NCI-H2171 treated with DMSO at 0.1 percent for 48 hours (cell line): ENCODE results near the gene IPO9.
"Not testable (repeated sequence)": the region's sequence is repeated elsewhere in the genome, so short reads cannot be mapped to it uniquely, and the experiment has no call there.

ENCODE experiments used
- DNase-seq: peaks from one replicate; lab custom pipeline; 2025; lab: John Stamatoyannopoulos, UW

Gene IPO9

DNA sequence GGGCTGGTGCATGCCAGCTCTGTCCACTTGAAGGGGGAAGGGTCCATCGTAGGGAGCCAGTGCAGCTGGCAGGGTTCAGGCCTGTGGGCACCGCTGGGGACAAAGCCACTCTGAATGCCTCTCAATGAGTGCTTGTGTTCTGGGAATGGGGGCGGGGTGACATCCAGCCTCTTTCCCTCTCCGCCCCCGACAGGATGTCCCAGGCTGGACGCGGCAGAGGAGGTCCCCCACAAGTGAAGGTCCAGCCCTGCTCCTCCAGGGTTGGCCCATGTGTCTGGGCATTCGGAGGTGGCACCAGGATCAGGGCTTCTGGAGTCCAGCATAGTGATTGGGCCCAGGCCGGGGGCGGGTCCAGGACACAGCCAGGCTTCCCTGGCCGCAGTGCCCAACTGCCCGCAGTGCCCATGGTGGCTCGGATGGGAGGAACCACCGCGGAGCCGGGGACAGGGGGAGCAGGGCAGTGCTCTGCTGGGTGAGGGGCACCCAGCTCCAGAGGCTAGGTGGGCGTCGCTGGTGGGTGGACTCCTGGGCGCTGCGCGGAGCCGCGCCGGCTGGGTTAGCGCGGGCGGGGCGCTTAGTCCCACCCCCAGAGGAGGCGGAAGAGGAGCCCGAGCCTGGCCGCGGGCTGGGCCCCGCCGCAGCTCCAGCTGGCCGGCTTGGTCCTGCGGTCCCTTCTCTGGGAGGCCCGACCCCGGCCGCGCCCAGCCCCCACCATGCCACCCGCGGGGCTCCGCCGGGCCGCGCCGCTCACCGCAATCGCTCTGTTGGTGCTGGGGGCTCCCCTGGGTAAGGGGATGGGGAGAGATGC, 59.5 kb downstream of the IPO9 start, which contains the start of gene SHISA4:
Gene SHISA4, plus strand, starts transcription at position 617 of the 808 bp plus-strand sequence. Its CDS starts 97 bp downstream, at position 714.
- no peak for DNase-seq

DNA sequence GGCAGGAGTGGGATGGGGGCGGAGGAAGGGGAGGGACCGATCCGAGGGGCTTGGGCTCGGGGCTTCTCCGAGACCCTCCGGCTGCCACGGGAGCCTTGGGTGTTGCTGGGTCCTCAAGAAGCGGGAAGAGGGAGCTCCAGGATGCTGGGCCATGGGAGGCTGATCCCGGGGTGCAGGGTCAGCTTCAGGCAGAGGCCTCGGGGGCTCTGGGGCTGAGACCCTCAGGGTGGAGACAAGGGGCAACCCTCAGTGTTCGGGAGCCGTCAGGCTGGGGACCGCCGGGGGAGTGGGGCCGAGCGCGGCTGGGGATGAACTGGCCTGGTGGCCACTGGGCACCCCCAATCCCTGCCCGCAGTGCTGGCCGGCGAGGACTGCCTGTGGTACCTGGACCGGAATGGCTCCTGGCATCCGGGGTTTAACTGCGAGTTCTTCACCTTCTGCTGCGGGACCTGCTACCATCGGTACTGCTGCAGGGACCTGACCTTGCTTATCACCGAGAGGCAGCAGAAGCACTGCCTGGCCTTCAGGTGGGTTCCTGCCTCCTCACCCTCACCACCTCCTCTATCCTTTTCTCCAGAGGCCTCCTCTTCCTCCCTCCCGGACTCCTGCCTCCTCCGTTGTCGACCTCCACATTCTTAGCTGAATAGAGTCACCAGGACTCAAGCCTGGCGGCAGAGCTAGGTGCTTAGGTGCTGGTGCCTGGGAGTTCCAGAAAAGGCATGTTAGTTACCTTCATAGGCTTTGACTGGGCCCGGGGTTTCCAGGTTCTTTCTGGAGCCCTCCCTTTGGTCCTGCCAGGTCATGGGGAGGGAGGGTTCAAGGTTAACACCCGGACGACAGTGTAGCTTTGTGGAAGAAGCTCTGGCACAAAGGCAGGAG, 60.4 kb downstream of the IPO9 start:
- no peak for DNase-seq

DNA sequence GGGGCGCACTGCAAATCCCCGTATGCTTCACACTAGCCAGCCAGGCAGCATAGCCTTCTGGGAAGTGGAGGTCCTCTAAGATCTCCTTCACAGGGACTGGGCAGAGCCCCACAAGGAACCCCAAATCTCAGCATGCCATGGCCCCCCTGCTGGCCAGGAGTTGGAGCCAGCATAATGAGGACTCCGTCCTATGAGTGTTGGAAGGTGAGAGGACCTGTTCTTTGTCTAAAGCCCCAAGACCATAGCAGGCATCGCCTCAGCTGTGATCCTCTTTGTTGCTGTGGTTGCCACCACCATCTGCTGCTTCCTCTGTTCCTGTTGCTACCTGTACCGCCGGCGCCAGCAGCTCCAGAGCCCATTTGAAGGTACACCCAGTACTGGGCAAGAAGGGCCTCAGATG, 61.3 kb downstream of the IPO9 start:
- DNase-seq, result no peak

GRCh38 chr1:201890806-201891450, 62.0 kb downstream of the IPO9 start:
- DNase-seq, result no peak

DNA sequence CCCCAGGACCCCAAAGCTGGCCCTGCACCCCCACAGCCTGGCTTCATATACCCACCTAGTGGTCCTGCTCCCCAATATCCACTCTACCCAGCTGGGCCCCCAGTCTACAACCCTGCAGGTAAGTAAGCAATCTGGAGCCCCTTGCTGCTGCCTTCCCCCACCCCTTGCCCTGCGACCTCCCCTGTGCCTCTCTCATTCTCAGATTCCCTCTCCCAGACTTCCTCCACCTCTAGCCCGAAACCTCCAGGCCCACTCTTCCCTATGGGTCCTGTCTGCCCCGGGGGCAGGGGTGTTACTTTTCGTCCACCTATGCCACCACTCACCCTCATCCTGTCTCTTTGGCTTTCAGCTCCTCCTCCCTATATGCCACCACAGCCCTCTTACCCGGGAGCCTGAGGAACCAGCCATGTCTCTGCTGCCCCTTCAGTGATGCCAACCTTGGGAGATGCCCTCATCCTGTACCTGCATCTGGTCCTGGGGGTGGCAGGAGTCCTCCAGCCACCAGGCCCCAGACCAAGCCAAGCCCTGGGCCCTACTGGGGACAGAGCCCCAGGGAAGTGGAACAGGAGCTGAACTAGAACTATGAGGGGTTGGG, 62.6 kb downstream of the IPO9 start:
- no peak for DNase-seq

- DNase-seq, result no peak
Observed at GRCh38 chr1:201892211-201892610, 63.3 kb downstream of the IPO9 start.

DNA sequence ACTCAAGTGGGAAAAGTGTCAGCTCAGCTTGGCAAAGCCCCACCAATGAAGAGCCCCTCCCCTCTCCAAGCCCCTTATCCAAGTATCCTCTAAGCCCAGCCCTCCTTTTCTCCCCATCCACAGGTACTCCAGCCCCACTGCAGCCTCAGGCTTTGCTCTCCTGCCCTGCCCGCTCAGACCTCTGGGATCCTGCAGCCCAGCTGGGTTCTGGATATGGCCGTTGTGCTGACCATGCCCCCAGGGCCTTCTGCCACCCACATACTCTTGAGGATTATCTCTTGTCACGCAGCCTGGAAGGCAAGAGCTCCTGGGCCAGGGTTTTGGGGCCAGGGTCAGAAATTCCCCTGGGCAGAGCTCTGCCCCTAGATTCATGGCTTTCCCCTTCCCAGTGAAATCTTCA, 64.5 kb downstream of the IPO9 start:
- no peak for DNase-seq

- DNase-seq, result no peak
Observed at GRCh38 chr1:201894343-201895119, 65.6 kb downstream of the IPO9 start.

GRCh38 chr1:201895120-201895665, 66.2 kb downstream of the IPO9 start:
- DNase-seq, result no peak

GRCh38 chr1:201895913-201896807, 67.2 kb downstream of the IPO9 start:
- peak; percentile 82 for DNase-seq

GRCh38 chr1:201896951-201897391, 68.0 kb downstream of the IPO9 start:
- DNase-seq, result peak; percentile 11

DNA sequence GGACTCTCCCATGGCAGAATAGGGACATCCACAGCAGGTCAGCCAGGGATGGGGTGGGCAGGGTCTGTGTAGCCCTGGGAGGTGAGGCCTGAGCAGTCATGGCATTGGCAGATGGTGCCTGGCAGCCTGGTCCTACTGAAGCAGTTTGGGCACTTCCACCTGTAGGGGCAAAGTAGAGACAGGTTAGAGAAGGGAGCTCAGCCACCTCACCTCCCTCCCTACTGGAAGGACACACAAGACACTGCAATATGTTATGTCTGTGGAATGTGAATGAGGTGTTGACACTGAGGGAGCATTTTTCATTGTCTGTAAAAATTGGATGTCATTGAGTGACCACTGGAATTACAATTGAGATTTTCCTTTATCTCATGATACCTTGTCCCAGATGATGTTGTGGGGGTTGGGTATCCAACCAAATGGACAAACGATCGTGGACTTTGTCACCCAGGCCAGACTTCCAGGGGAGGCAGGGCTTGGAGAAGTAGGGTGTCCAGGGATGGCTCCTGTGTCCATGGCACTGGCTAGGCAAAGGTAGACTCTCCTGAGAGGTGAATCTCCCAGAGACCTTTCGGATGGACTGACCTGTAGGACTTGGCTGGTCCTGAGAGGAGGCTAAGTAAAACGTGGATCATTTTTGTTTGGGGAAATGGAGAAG, 69.4 kb downstream of the IPO9 start:
- no peak for DNase-seq

DNA sequence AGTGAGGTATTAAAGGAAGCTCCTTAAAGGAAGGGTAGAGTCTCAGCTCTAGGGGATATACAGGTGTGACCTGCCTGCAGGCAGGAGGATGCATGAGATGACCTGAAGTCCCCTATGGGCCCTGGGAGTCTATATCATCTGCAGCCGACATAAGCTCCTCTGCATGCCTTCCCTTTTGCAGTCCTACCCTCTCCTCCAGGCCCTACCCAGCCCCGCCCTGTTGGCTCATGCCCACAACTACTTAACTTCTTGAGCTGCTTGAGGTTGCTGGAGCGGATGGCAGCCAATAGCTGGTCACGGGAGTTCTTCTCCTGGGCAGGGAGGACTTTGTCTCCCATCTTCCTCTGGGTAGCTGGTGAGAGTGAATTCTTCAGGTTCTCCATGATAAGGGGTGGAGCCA, 70.0 kb downstream of the IPO9 start:
- no peak for DNase-seq

DNA sequence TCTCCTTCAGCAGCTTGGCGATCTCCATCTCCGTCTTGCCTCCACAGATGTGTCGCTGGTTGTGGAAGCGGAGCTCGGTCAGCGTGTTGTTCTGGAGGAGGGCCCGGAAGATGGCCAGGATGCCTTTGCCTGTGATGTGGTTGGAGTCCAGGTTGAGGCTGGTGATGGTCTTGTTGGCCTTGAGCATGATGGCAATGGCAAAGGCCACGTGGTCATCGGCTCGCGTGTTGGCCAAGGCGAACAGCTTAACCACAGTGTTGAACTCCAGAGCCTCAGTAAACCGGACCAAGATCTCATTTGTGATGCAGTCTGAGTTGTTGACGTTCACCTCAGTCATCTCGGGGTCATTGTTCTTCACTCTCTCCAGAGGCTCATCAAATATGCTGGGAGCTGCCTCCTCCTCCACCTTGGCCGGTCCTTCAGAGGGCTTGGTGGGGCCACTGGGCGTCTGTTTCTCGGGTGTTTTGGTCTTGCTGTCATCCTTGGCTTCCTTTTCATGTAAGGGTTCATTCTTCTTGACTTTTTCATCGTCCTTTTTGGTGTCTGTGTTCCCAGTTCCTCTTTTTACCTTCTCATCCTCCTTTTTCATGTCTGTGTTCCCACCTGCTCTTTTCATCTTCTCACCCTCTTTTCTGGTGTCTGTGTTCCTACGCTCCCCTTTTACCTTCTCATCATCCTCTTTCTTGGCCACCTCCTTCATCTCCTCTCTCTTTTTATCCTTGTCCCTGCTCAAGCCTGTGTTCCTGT, 70.9 kb downstream of the IPO9 start:
- no peak for DNase-seq

GRCh38 chr1:201900476-201900875, 71.5 kb downstream of the IPO9 start:
- no peak for DNase-seq

DNA sequence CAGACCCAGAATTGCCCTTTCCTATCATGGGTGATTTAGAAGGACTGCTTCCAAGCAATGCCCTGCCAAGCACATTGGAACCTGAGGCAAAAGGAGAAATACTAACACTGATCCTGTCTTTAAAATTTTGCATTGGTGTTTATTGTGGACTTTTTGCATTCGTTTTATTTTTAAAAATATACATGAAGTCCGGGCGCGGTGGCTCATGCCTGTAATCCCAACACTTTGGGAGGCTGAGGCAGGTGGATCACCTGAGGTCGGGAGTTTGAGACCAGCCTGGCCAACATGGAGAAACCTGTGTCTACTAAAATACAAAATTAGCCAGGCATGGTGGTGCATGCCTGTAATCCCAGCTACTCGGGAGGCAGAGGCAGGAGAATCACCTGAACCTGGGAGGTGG, 72.1 kb downstream of the IPO9 start:
- not testable (repeated sequence) for DNase-seq

- DNase-seq, result no peak
Observed at GRCh38 chr1:201902198-201902597, 73.2 kb downstream of the IPO9 start.

DNA sequence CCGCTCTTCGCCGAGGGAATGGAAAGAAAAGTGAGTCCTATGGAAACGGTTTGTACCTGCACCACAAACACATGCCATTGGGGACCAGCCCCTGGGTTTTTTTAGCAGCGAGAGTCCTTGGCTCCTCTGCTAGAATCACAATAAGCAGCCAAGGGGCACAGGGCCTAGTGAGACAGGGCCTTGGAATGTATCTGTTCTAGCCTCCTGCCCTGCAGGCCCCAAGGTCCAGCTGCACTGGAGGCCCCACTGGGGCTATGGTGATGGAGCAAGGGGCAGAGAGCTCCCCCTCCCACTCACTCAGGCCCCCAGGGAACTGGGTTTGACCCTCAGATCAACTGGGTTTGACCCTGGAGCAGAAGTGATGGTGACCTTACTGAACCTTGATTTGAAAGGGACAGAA, 74.2 kb downstream of the IPO9 start:
- DNase-seq, result no peak

DNA sequence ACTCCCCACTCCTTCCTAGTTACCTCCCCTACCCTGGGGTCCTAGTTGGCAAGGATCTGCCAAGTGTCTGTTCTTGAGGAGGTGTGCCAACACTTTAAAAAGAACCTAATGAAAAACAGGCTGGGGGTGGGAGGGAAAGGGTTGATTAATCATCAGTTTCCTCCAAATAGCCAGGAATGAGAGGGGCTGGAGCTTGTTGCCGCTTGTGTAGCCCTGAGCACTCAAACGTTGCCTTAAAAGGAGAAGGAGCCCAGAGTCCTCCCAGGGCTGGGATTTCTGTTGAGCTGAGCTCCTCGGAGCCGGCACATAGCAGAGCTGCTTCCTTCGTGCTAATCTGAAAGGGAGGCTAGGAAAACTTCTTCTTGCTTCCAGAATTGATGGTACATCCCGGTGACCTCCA, 75.6 kb downstream of the IPO9 start:
- DNase-seq, result no peak
